NCI-H2029 treated with DMSO at 0.1 percent for 48 hours (cell line): ENCODE measurements around the gene CD300C.
A peak's percentile ranks its signal among the peaks of the same experiment; 100 is the strongest.
"Not testable (repeated sequence)": the region's sequence is repeated elsewhere in the genome, so short reads cannot be mapped to it uniquely, and the experiment has no call there.

Source experiments
- DNase-seq: peaks from one replicate; lab custom pipeline; 2025; lab: John Stamatoyannopoulos, UW

The CD300C gene

DNA sequence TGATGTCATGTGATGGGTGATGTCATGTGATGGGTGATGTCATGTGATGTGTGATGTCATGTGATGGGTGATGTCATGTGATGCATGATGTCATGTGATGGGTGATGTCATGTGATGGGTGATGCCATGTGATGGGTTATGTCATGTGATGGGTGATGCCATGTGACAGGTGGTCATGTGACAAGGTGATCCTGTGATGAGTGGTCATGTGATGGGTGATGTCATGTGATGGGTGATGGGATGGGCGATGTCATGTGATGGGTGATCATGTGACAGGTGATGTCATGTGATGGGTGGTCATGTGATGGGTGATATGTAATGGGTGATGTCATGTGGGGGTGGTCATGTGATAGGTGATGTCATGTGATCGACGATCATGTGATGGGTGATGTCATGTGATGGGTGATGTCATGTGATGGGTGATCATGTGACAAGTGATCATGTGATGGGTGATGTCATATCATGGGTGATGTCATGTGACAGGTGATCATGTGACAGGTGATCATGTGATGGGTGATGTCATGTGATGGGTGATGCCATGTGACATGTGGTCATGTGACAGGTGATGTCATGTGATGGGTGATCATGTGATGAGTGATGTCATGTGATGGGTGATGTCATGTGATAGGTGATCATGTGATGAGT lies 31.8 kb downstream of the CD300C start:
- DNase-seq, result no peak

DNA sequence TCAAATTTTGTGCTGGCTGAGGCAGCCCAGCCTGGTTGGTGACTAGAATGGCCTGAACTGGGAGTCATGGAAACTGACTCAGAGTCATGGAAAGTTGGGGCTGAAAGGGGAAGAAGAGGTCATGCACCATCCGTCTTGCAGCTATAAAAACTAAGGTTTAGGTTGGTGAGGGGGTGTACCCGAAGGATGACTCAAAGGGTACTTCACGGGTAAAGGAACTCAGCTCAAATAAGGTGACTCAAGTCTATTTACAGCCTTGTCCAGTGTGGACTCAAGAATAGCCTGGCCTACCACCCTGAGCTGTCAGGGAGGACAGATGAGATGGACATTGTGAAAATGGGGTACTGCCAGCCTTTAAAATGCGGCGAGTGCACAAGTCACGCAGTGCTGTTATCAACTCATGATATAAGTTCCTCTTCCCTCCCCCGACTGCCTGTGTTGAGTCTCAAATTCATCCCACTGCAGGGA lies 33.3 kb downstream of the CD300C start:
- DNase-seq, result no peak

DNA sequence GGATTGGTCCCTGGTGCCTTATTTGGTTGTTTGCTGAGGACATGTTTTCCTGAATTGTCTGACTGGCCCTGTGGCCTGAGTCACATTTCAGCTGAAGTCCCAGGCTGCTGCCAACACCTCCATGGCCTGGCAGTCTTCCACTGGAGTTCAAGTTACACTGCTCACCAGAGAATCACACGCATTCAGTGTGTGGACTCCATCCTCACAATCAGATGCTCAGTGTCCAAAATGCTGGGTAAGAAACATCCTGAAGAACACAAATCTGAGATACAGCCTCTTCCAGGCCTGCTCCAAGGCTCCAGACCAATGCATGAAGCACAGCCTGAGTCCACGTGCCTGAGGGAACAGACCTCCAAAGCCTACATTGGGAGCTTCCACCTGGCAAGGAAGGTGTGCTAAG lies 33.9 kb downstream of the CD300C start:
- DNase-seq, result peak; percentile 34

DNA sequence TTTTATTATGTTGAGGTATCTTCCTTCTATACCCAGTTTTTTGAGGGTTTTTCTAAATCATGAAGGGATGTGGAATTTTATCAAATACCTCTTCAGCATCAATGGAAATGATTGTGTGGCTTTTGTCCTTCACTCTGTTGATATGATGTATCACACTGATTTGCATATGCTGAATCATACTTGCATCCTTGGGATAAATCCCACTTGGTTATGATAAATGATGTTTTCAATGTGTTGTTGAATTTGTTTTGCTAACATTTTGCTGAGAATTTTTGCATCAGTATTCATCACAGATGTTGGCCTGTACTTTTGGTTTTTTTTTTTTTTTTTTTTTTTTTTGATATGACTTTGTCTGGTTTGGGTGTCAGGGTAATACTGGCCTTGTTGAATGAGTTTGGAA lies 37.8 kb downstream of the CD300C start:
- DNase-seq, result no peak

DNA sequence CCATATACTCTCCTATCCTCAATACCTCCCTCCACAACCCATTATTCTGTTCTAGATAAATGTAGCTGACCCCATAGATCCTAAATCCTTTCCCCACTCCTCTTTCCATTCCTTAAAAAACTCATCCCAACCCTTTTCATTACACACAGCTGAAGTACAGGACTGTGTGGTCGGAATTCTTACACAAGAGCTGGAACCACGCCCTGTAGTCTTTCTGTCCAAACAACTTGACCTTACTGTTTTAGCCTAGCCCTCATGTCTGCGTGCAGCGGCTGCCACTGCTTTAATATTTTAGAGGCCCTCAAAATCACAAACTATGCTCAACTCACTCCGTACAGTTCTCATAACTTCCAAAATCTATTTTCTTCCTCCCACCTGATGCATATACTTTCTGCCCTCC lies 42.0 kb downstream of the CD300C start:
- not testable (repeated sequence) for DNase-seq

DNA sequence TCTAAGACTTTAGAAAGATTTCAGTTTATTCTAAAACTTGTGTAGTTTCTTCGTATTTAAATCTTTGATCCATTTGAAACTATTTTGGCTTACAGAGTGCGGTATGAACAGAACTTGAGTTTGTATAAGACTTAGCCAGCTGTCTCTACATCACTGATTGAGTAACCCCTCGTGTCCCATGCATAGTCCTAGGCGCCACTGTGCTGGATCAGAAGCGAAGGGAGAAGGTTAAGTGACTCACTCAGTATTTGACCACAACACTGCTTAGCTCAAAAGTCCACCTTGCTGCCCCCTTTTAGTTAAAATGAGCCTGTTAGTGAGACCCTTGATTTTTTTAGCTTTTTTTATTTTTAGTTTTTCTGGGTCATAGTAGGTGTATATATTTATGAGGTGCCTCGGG lies 43.1 kb downstream of the CD300C start:
- DNase-seq, result no peak

DNA sequence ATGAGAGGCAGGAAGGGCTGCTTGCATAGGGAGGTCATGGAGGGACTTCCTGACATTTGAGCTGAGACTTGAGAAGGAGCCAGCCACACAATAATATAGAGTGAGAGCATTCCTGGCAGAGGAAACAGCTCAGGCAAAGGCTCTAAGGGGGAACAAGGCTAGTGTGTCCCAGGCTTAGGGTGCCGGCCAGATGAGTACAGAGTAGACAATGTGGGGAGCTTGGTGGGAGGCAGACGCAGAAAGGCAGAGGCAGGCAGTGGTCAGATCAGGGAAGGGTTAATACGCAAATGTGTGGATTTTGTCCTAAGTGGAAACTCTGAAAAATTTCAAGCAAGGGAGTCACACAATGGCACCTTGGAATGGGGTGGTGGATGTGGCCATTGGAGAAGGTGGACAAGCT lies 45.9 kb downstream of the CD300C start:
- DNase-seq, result no peak

DNA sequence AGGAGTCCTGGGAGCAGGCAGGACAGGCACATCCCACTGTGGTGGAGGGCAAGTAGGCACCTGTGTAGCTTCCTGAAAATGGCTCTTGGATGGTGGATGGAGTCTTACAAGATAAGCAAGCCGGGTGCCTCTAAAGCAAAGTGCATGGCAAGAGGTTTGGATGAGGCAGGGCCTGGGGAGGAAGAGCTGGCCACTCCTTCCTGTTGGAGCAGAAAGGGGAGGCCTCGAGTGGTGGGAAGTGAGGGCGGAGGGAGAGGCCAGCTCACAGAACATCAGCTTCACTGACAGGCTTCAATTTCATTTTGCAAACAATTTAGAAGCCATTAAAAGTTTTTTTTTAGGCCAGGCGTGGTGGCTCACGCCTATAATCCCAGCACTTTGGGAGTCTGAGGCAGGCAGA lies 48.4 kb downstream of the CD300C start:
- no peak for DNase-seq

DNA sequence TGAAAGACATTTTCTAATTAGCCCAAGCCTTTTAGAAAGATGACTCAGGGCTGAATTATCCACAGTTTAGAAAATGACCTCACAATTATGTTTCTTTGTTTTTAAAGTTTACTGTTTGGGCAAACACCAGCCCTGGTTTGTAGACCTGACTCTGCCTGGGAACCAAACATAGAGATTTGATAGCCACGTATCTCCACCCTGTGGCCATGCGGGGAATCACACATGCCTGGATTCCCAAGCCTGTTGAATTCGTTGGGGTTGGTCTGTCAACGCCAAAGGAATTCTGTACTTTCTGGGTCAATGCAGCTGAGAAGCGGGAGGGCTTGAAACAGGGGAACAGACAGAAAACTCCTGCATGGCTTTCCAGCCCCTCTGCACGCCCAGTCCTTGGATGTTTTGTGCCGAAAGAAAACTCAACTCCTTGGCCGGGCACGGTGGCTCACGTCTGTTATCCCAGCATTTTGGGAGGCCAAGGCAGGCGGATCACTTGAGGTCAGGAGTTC lies 52.5 kb downstream of the CD300C start:
- DNase-seq, result peak; percentile 3

DNA sequence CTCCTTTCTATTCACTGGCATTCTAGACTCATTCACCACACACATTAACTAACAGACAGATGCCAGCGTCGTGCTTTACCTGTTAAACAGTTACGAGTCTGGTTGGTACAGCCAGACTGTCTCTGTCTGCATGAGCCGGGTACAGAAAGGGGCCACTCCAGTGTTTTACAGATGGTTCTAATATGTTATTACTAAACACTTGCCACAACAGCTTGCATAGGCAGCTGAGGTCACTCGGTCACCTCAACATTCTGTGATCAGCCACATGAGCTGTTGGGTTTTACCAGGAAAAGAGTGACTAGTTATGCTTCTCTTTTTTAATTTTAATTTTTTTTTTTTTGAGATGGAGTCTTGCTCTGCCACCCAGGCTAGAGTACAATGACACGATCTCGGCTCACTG lies 54.3 kb downstream of the CD300C start:
- DNase-seq, result no peak
